Fibroblast of skin of abdomen (primary cell): ENCODE measurements around the gene HIKESHI.
"Not testable (repeated sequence)": the region's sequence is repeated elsewhere in the genome, so short reads cannot be mapped to it uniquely, and the experiment has no call there.

Experiments used
- DNase-seq: peaks from one replicate; pipeline ENCODE4 v3.0.0-alpha.2; 2013

The HIKESHI gene

GRCh38 chr11:86294026-86294425 is 8.0 kb upstream of the HIKESHI start:
- no peak for DNase-seq

DNA sequence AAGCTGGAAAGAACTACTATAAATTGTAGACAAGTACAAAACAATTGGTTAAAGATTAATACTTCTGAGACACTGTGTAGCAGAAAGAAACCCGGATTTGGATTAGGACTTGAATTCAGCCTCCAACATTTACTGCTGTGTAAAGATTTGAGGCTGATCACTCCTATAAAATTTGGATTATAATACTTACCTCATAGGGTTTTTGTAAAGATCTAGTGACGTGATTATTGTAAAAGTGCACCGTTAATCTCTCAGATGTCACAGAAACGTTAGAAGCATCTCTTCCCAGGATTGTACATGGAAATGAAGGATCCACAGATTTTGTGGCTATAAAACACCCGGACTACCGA is 323 bp upstream of the HIKESHI start:
- no peak for DNase-seq

DNA sequence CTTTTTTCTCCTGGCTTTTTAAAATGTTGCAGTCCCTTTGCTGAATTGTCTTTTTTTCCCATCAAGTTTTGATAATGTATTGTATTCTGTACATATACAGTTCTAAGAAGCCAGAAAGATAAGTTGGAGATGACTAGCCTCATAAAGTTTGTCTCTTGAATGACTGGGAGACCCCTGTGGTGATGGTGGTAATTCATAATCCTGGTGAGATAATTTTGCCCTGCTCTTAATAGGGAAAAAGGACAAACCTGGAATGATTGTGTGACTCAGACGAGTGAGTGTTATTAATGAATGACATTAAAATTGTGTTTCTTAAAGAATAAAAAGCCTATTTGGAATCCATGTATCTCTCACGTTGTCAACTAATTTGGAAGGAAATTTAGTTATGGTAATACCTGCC is 1.2 kb downstream of the HIKESHI start:
- no peak for DNase-seq

DNA sequence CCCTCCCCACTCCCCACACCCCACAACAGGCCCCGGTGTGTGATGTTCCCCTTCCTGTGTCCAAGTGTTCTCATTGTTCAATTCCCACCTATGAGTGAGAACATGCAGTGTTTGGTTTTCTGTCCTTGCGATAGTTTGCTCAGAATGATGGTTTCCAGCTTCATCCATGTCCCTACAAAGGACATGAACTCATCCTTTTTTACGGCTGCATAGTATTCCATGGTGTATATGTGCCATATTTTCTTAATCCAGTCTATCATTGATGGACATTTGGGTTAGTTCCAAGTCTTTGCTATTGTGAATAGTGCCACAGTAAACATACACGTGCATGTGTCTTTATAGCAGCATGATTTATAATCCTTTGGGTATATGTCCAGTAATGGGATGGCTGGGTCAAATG is 6.7 kb downstream of the HIKESHI start:
- DNase-seq, result not testable (repeated sequence)

DNA sequence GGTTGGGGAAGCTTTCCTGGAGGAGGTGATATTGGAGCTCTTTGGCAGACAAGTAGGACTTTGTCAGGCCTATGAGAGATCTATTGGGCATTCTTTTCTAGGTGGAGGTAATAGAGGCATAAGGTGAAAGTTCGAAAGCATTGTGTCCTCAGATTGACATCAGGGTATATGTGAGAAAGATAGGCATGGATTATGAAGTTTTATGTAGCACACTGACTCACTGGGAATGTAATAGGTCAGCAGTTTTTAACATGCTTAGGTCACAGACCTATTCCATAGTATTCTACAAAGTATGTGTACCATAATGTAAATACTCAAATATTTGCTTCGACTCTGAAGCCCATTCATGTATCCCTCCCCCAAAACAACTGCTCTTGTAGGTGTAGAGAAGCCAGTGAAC is 11.8 kb downstream of the HIKESHI start:
- DNase-seq, result no peak

DNA sequence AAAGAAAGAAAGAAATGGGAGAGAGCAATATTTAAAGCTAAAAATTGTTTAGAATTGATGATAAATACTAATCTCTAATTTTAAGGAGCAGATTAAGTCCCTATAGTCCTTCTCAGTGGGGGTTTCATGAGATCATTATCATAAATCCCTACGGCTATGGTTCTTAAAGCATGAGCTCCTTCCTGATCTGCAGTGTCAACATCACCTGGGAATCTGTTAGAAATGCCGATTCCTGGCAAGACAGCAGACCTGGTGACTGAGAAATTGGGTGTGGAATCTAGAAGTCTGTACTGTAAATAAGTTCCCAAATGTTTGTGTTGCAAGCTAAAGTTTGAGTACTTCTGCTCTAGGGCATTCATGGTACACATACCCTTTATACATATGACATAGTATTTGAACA is 12.6 kb downstream of the HIKESHI start:
- DNase-seq, result no peak

- DNase-seq, result no peak
Measured at GRCh38 chr11:86335131-86335767, 33.2 kb downstream of the HIKESHI start.

- no peak for DNase-seq
Measured at GRCh38 chr11:86337227-86337626, 35.2 kb downstream of the HIKESHI start.

GRCh38 chr11:86341382-86341781 is 39.3 kb downstream of the HIKESHI start:
- DNase-seq, result no peak

GRCh38 chr11:86346513-86346912 is 44.5 kb downstream of the HIKESHI start:
- DNase-seq, result no peak

DNA sequence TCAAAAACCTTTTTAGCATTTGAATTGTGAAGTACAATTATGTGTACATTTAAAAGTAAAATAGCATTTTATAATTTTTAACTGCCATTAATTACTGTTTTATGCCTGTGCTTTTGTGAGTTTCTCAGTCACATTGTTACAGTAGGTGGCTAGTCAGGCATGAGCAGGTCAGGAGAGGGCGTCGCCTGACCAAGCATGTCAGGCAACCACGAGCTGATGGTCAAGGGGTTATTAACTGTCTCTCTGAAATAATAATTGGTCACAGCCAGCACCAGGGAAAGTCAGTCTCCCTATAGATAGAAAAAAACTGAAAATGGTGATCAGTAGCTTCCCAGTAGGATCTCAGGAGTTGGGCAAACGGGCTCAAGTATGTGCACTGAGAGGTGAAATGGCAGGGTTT is 53.2 kb downstream of the HIKESHI start:
- no peak for DNase-seq

GRCh38 chr11:86357412-86357811 is 55.4 kb downstream of the HIKESHI start:
- not testable (repeated sequence) for DNase-seq

DNA sequence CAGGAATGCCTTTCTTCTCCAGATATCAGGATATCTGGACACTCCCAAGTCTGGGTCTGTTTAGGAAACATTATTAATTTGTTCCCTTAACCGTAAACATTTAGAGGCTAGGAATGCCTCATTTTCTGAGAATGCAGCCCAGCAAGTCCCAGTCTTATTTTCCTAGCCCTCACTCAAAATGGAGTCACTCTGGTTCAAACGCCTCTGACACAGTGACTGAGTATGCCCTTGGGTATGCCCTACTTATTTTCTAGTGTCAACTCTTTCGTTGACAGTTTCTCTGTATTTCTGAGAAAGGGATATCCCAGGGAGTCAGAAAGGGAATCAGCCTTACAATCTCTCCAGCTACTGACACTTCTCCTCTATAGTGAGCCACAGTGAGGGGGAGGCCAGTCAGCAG is 56.7 kb downstream of the HIKESHI start:
- DNase-seq, result no peak

DNA sequence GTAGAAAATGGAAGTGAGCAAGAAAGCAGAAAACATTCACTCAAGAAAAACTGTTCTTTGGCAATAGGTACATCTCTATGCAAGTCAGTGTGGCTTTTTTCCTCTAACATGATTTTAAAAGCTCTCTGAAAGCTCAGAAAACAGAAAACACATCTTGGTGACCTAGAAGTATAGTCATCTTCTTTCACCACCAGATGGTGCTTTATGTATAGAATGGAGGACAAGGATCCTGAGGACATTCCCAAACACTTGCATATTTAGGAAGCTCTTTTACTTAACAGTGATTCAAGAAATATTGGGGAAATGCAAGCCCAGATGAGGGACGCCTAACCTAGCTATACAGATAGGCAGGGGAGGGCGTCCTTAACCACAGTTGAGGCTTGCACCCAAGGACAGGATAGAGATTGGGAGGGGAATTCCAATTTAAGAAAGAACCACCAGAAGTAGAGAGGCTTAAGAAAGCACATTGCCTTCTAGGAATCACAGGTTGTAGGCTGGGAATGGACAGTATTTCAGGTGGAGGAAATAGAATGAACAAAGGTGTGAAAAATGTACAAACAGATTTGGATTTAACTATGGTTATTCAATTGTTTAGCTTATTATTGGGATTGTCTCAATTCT is 58.8 kb downstream of the HIKESHI start:
- DNase-seq, result peak; percentile 56

DNA sequence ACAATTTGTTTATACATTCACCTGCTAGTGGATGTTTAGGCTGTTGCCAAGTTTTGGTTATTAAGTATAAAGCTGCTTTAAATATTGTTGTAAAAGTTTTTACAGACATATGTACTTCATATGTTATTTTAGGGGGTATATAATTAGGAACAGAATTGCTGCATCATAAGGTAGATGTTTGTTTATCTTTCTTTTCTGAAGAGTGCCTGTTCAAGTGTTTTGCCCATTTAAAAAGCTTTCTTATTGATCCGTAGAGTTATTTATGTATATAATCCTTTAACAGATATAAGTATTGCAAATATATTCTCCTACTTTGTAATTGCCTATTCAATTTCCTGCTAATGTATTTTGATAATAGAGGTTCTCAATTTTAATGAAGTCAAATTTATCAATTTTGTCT is 61.4 kb downstream of the HIKESHI start:
- no peak for DNase-seq

DNA sequence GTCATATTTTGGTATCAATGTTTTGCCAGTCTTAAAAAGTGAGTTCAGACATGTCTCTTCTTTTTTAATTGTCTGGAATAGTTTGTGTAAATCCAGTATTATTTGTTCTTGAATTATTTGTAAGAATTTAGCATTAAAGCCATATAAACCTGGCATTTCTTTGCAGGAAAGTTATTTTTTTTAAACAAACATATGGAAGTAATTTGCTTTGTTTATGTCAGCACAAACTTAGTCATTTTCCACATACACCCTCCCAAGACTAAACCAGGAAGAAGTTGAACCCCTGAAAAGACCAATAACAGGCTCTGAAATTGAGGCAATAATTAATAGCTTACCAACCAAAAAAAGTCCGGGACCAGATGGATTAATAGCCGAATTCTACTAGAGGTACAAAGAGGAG is 63.5 kb downstream of the HIKESHI start:
- peak; percentile 15 for DNase-seq

- DNase-seq, result no peak
Measured at GRCh38 chr11:86369668-86370067, 67.6 kb downstream of the HIKESHI start.

DNA sequence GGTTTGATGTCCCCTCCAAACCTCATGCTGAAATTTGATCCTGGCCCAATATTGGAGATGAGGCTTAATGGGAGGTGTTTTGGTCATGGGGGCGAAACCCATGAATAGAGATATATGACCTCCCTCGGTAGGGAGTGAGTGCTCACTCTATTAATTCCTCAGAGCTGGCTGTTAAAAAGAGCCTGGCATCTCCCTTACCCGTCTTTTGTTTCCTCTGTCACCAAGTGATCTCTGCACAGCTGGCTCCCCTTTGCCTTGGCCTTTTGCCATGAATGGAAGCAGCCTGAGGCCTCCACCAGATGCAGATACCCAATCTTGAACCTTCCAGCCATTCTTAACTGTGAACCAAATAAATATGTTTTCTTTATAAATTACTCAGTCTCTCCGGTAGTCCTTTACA is 68.1 kb downstream of the HIKESHI start:
- no peak for DNase-seq

GRCh38 chr11:86370922-86371594 is 69.0 kb downstream of the HIKESHI start:
- DNase-seq, result peak; percentile 68

GRCh38 chr11:86372041-86372440 is 70.0 kb downstream of the HIKESHI start:
- no peak for DNase-seq

- no peak for DNase-seq
Measured at GRCh38 chr11:86372586-86372985, 70.5 kb downstream of the HIKESHI start.

- DNase-seq, result no peak
Measured at GRCh38 chr11:86374069-86374468, 72.0 kb downstream of the HIKESHI start.

DNA sequence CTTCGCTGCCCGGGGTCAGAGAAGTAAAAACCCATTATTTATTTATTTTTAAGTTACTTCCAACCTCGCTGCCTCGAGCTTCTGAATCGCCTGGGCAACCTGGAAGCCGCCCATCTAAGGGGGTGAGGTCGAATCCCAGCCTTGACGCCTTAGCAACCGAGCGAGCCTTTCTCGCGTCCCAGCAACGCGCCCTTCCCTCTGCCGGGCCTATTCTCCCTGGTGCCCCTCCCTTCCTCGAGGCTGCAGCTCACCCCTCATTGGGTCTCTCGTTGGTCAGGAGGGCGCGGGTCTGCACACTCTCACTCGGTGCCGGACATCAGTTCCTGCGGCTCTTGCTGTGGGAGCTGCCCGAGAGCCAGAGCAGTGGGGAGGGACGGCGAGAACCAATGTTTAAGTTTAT is 72.5 kb downstream of the HIKESHI start, which contains the start of gene CCDC81:
Gene CCDC81, plus strand, starts transcription at position 302 of the 400 bp plus-strand sequence. CDS start 277 bp downstream, outside the sequence.
- DNase-seq, result no peak

GRCh38 chr11:86377972-86378371 is 75.9 kb downstream of the HIKESHI start:
- no peak for DNase-seq
